ENCODE data around the gene EPB41L4A. TPM values are rescaled to one million over a fixed set of nuclear protein-coding genes. Genes with fewer than 3 reads are reported as not detected.

EPB41L4A gene
- polyA plus RNA-seq, 1 donor (not counting 4 experiments of a cell fraction or from before 2014, with no cell fraction given) = 3.5 TPM

DNA sequence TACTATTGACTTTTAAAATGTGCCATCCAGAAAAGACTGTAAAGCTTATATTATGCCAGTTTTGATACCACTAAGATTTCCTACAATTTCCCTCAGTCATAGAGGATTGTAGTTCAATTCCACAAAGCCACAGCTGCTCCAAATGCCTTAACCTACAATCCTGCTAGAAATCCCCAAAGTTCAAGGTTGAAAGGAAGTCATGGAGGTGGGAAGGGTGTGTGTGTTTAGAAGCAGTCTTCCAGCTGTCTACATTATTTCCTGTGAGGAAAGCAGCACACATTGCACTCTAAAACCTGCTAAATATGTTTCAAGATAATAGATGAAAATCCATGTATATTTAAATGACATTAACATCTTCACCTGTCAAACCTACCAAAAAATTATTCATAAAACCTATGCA lies 11.8 kb downstream of the EPB41L4A start:
- peaks cover 5% of the 10 kb centered on the region for H3K4me1 ChIP-seq (ENCODE audit: control insufficient read depth, extremely low read depth, insufficient read depth, low read length)
- no peaks in the 10 kb centered on the region for H4K20me1 ChIP-seq (ENCODE audit: control insufficient read depth, extremely low read depth, insufficient read depth, low read length)
- no peak for DNase-seq (ENCODE audit: low read depth, low spot score)
- FAIRE-seq = no peak
- H3K9ac ChIP-seq (ENCODE audit: control insufficient read depth, extremely low read depth, insufficient read depth, low read length) = no peak overlapping the region
- H3K36me3 ChIP-seq (ENCODE audit: control insufficient read depth in 2 of 2, extremely low read depth in 1 of 2, insufficient read depth in 2 of 2, low read length in 2 of 2) = no peaks in the 10 kb centered on the region
- no peaks in the 10 kb centered on the region for H3K27me3 ChIP-seq (ENCODE audit: control insufficient read depth, extremely low read depth, insufficient read depth, low read length)
- dilution Hi-C loops (cut with MboI; ENCODE audit: extremely low pct_ligation_motif_present, low sequenced_read_pairs) = loop anchor here (25.0 kb wide), 1 partner anchor 195 kb away; no protein-coding TSS in a partner anchor
- H2AFZ ChIP-seq (ENCODE audit: control insufficient read depth, low read length) = no peak overlapping the region
- TF ChIP-seq, protein P1, sequence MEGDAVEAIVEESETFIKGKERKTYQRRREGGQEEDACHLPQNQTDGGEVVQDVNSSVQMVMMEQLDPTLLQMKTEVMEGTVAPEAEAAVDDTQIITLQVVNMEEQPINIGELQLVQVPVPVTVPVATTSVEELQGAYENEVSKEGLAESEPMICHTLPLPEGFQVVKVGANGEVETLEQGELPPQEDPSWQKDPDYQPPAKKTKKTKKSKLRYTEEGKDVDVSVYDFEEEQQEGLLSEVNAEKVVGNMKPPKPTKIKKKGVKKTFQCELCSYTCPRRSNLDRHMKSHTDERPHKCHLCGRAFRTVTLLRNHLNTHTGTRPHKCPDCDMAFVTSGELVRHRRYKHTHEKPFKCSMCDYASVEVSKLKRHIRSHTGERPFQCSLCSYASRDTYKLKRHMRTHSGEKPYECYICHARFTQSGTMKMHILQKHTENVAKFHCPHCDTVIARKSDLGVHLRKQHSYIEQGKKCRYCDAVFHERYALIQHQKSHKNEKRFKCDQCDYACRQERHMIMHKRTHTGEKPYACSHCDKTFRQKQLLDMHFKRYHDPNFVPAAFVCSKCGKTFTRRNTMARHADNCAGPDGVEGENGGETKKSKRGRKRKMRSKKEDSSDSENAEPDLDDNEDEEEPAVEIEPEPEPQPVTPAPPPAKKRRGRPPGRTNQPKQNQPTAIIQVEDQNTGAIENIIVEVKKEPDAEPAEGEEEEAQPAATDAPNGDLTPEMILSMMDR (optimal IDR thresholded peaks at IDR 0.05 in 1 of 3, IDR thresholded peaks at IDR 0.05 in 1 of 3, conservative IDR thresholded peaks at IDR 0.05 in 1 of 3; ENCODE audit: extremely low read depth in 1 of 3, insufficient read depth in 2 of 3, low read length in 3 of 3) = no peak
- TF ChIP-seq EZH2 (IDR thresholded peaks at IDR 0.05; ENCODE audit: low read length) = no peak
- H3K27ac ChIP-seq (ENCODE audit: control insufficient read depth, insufficient read depth, low read length) = no peak overlapping the region
- no peak overlapping the region for H3K4me2 ChIP-seq (ENCODE audit: control insufficient read depth, extremely low read depth, insufficient read depth, low read depth, low read length)
- no peaks in the 10 kb centered on the region for H3K79me2 ChIP-seq (ENCODE audit: control insufficient read depth, insufficient read depth, low read length)
- no peak overlapping the region for H3K4me3 ChIP-seq (ENCODE audit: control insufficient read depth in 2 of 3, extremely low read depth in 1 of 3, insufficient read depth in 2 of 3, low read depth in 1 of 3, low read length in 3 of 3)
- H3K9me1 ChIP-seq (ENCODE audit: control insufficient read depth, extremely low read depth, insufficient read depth, low read length) = peaks cover 2% of the 10 kb centered on the region
- H3K9me3 ChIP-seq (ENCODE audit: control insufficient read depth, low read depth, low read length) = no peaks in the 10 kb centered on the region

DNA sequence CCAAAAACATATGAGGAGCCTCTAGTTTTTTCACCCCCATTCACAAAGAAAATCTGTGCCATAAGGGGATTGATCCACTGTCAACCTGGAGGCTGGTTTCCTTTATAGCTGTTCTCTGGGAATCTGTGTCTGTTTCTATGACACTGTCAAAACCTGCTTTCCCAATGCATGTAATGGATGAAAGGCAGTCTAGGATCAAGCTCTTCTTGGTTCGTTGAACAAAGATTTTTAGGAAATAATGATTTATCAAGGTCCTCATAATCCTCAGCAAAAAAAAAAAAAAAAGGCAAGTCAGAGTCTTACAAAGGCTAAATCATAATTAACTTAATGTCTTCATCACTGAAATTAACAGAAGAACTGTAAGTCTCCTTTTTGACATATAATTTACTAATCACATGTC lies 16.0 kb downstream of the EPB41L4A start:
- H3K36me3 ChIP-seq (ENCODE audit: control insufficient read depth in 2 of 2, extremely low read depth in 1 of 2, insufficient read depth in 2 of 2, low read length in 2 of 2) = no peaks in the 10 kb centered on the region
- H3K27me3 ChIP-seq (ENCODE audit: control insufficient read depth, extremely low read depth, insufficient read depth, low read length) = no peaks in the 10 kb centered on the region
- no peak overlapping the region for H3K27ac ChIP-seq (ENCODE audit: control insufficient read depth, insufficient read depth, low read length)
- H3K4me3 ChIP-seq (ENCODE audit: control insufficient read depth in 2 of 3, extremely low read depth in 1 of 3, insufficient read depth in 2 of 3, low read depth in 1 of 3, low read length in 3 of 3) = no peak overlapping the region
- TF ChIP-seq, protein P1 (optimal IDR thresholded peaks at IDR 0.05 in 1 of 3, IDR thresholded peaks at IDR 0.05 in 1 of 3, conservative IDR thresholded peaks at IDR 0.05 in 1 of 3; ENCODE audit: extremely low read depth in 1 of 3, insufficient read depth in 2 of 3, low read length in 3 of 3) = no peak
- no peak for TF ChIP-seq EZH2 (IDR thresholded peaks at IDR 0.05; ENCODE audit: low read length)
- H3K9me3 ChIP-seq (ENCODE audit: control insufficient read depth, low read depth, low read length) = no peaks in the 10 kb centered on the region
- H4K20me1 ChIP-seq (ENCODE audit: control insufficient read depth, extremely low read depth, insufficient read depth, low read length) = no peaks in the 10 kb centered on the region
- DNase-seq (ENCODE audit: low read depth, low spot score) (no peak), FAIRE-seq (no peak)
- no peaks in the 10 kb centered on the region for H3K79me2 ChIP-seq (ENCODE audit: control insufficient read depth, insufficient read depth, low read length)
- no peaks in the 10 kb centered on the region for H3K4me1 ChIP-seq (ENCODE audit: control insufficient read depth, extremely low read depth, insufficient read depth, low read length)
- no peaks in the 10 kb centered on the region for H3K9me1 ChIP-seq (ENCODE audit: control insufficient read depth, extremely low read depth, insufficient read depth, low read length)
- H2AFZ ChIP-seq (ENCODE audit: control insufficient read depth, low read length) = no peak overlapping the region
- H3K4me2 ChIP-seq (ENCODE audit: control insufficient read depth, extremely low read depth, insufficient read depth, low read depth, low read length) = no peak overlapping the region
- no peak overlapping the region for H3K9ac ChIP-seq (ENCODE audit: control insufficient read depth, extremely low read depth, insufficient read depth, low read length)
- dilution Hi-C loops (cut with MboI; ENCODE audit: extremely low pct_ligation_motif_present, low sequenced_read_pairs) = loop anchor here (25.0 kb wide), 1 partner anchor 191 kb away; no protein-coding TSS in a partner anchor

Measured in keratinocyte (primary cell).